Measurements from ENCODE around the gene ADIPOR2. TPM values are rescaled to one million over a fixed set of nuclear protein-coding genes. Genes with fewer than 3 reads are reported as not detected.

ADIPOR2 gene, protein sequence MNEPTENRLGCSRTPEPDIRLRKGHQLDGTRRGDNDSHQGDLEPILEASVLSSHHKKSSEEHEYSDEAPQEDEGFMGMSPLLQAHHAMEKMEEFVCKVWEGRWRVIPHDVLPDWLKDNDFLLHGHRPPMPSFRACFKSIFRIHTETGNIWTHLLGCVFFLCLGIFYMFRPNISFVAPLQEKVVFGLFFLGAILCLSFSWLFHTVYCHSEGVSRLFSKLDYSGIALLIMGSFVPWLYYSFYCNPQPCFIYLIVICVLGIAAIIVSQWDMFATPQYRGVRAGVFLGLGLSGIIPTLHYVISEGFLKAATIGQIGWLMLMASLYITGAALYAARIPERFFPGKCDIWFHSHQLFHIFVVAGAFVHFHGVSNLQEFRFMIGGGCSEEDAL
- total RNA-seq, result 26.3 TPM
- 1 to 10 TPM; 1.8 to 3.3 (median 2.5) TPM for polyA plus RNA-seq

DNA sequence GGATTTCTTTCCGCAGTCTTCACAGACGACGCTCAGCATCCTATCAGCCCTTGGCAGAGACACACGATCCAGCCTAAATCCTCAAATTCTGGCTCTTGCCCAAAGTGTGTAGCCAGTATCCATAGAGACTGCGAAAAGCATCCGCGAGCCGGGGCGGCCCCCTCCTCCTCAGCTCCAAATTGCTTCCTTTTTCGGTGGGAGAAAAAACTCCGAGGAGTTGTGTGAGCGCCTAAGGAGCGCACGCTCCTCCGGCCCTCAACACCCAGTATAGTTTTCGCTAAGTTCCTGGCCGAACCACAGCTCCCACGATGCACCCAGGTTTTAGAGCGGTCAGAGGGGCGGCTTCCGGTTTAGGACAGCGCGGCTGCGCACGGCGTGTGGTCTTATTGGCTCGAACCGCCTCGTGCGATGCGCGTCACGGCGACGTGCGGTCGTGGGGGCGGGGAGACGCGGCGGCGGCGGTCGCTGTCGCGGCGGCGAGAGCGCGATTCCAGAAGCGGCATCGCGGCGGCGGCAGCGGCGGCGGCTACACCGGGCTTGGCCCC, at the start of gene ADIPOR2:
Gene ADIPOR2, plus strand, starts transcription at position 493 of the 545 bp plus-strand sequence. CDS start 63,274 bp downstream, outside the sequence.
- H3K4me1 Mint-ChIP-seq, result peaks cover 20 to 50% (median 33%) of the 10 kb centered on the region in 4 donors
- peak within 1 kb of the TSS; percentile 90 to 98 (median 94) for H3K4me3 Mint-ChIP-seq
- H3K9me3 Mint-ChIP-seq, result no peaks in the 10 kb centered on the region
- H3K9me3 ChIP-seq (ENCODE audit: control insufficient read depth in 2 of 2, low read length in 2 of 2), result no peaks in the 10 kb centered on the region
- DNase-seq (peak; percentile 90 to 98 (median 95)), ATAC-seq (ENCODE audit: low read depth in 2 of 2) (peak; percentile 99)
- H3K27ac Mint-ChIP-seq, result peak within 1 kb of the TSS; percentile 99 to 100 (median 99)
- H3K27me3 Mint-ChIP-seq, result peaks cover 11% of the 10 kb centered on the region
- H3K27ac ChIP-seq (ENCODE audit: insufficient read depth, low read length, poor library complexity, severe bottlenecking), result peak within 1 kb of the TSS; percentile 94
- no peaks in the 10 kb centered on the region for H3K36me3 ChIP-seq (ENCODE audit: control insufficient read depth, insufficient read depth, low read length)
- peaks cover 29% of the 10 kb centered on the region for H3K4me1 ChIP-seq (ENCODE audit: control insufficient read depth, insufficient read depth, low read length, poor library complexity, severe bottlenecking)
- H3K36me3 Mint-ChIP-seq, result no peaks in the 10 kb centered on the region
- peak within 1 kb of the TSS; percentile 80 for H3K4me3 ChIP-seq (ENCODE audit: low read depth, low read length)
- H3K27me3 ChIP-seq (ENCODE audit: control insufficient read depth, insufficient read depth, low read length), result no peaks in the 10 kb centered on the region

DNA sequence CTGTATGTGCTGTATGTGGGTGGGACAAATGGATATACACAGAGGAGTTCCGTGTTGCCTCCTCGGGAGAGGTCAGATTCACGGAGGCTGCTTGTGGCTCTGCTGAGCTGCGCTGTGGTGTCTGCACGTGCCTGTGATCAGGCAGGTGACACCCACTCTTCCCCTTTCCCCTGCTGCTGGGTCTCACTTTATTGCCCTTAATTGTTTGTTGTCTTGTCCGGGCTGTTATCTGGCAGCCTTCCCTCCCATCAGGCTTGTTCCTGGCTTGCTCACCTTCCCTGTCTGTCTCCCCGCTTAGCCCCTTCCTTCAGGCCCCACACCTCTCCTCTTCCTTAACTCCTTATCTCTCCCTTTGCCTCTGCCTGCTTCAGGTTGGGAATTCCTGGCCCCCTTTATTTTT, 48.4 kb upstream of the ADIPOR2 start:
- Mint-ChIP-seq H3K4me1 (peaks cover 0 to 7% (median 2%) of the 10 kb centered on the region in 4 donors), H3K36me3 (no peaks in the 10 kb centered on the region), H3K9me3 (no peaks in the 10 kb centered on the region), H3K27ac (no peak overlapping the region), H3K4me3 (no peak overlapping the region), H3K27me3 (peaks cover 9% of the 10 kb centered on the region)
- Histone ChIP-seq H3K4me1 (ENCODE audit: control insufficient read depth, insufficient read depth, low read length, poor library complexity, severe bottlenecking) (no peaks in the 10 kb centered on the region), H3K9me3 (ENCODE audit: control insufficient read depth in 2 of 2, low read length in 2 of 2) (no peaks in the 10 kb centered on the region), H3K36me3 (ENCODE audit: control insufficient read depth, insufficient read depth, low read length) (no peaks in the 10 kb centered on the region), H3K4me3 (ENCODE audit: low read depth, low read length) (no peak overlapping the region), H3K27me3 (ENCODE audit: control insufficient read depth, insufficient read depth, low read length) (no peaks in the 10 kb centered on the region), H3K27ac (ENCODE audit: insufficient read depth, low read length, poor library complexity, severe bottlenecking) (no peak overlapping the region)
- ATAC-seq (ENCODE audit: low read depth in 2 of 2) (no peak), DNase-seq (no peak)

- no peaks in the 10 kb centered on the region for H3K4me1 ChIP-seq (ENCODE audit: control insufficient read depth, insufficient read depth, low read length, poor library complexity, severe bottlenecking)
- no peaks in the 10 kb centered on the region for H3K9me3 ChIP-seq (ENCODE audit: control insufficient read depth in 2 of 2, low read length in 2 of 2)
- no peaks in the 10 kb centered on the region for H3K36me3 ChIP-seq (ENCODE audit: control insufficient read depth, insufficient read depth, low read length)
- ATAC-seq (ENCODE audit: low read depth in 2 of 2) (no peak), DNase-seq (no peak)
- Mint-ChIP-seq H3K27me3 (peaks cover 9% of the 10 kb centered on the region), H3K36me3 (no peaks in the 10 kb centered on the region), H3K27ac (no peak overlapping the region), H3K9me3 (no peaks in the 10 kb centered on the region), H3K4me1 (peaks cover 0 to 7% (median 2%) of the 10 kb centered on the region in 4 donors), H3K4me3 (no peak overlapping the region)
- no peaks in the 10 kb centered on the region for H3K27me3 ChIP-seq (ENCODE audit: control insufficient read depth, insufficient read depth, low read length)
- H3K27ac ChIP-seq (ENCODE audit: insufficient read depth, low read length, poor library complexity, severe bottlenecking), result no peak overlapping the region
- no peak overlapping the region for H3K4me3 ChIP-seq (ENCODE audit: low read depth, low read length)
Measured at GRCh38 chr12:1643043-1643442, 47.8 kb upstream of the ADIPOR2 start.

DNA sequence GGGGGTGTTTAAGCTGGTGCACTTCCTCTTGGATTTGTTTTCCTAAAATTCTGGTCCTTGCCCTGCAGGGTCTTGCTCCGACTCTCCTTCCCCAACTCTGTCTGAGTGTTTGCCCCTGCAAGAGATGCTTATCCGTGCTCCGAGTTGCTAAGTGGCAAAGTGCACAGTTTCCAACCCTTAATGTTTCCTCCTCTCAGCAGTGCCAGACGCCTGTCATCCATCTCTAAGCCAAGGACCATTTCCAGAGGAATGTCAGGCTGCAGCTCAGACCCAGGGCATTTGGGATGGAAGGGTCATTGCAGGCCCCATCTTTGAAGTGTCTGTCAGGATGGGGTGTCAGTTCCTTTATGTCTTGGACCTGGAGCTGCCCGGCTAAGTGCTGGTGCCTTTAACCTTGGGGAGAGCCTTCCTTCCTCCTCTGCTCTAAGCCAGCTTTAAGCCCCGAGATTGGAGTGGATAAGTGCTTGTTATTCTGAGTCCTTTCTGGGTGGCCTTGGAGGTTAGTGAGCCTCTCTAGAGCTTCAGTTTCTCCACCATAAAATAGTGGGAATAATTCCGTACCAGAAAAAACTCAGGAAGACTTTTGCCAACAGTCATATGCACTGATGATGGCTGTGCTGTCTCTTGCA, 46.9 kb upstream of the ADIPOR2 start:
- Histone ChIP-seq H3K36me3 (ENCODE audit: control insufficient read depth, insufficient read depth, low read length) (no peaks in the 10 kb centered on the region), H3K27ac (ENCODE audit: insufficient read depth, low read length, poor library complexity, severe bottlenecking) (no peak overlapping the region), H3K4me1 (ENCODE audit: control insufficient read depth, insufficient read depth, low read length, poor library complexity, severe bottlenecking) (no peaks in the 10 kb centered on the region), H3K9me3 (ENCODE audit: control insufficient read depth in 2 of 2, low read length in 2 of 2) (no peaks in the 10 kb centered on the region), H3K27me3 (ENCODE audit: control insufficient read depth, insufficient read depth, low read length) (no peaks in the 10 kb centered on the region), H3K4me3 (ENCODE audit: low read depth, low read length) (no peak overlapping the region)
- peaks cover 14% of the 10 kb centered on the region for H3K27me3 Mint-ChIP-seq
- H3K9me3 Mint-ChIP-seq, result no peaks in the 10 kb centered on the region
- H3K27ac Mint-ChIP-seq, result no peak overlapping the region
- peaks cover 0 to 7% (median 2%) of the 10 kb centered on the region in 4 donors for H3K4me1 Mint-ChIP-seq
- no peak overlapping the region for H3K4me3 Mint-ChIP-seq
- ATAC-seq (ENCODE audit: low read depth in 2 of 2) (no peak), DNase-seq (no peak)
- H3K36me3 Mint-ChIP-seq, result no peaks in the 10 kb centered on the region

DNA sequence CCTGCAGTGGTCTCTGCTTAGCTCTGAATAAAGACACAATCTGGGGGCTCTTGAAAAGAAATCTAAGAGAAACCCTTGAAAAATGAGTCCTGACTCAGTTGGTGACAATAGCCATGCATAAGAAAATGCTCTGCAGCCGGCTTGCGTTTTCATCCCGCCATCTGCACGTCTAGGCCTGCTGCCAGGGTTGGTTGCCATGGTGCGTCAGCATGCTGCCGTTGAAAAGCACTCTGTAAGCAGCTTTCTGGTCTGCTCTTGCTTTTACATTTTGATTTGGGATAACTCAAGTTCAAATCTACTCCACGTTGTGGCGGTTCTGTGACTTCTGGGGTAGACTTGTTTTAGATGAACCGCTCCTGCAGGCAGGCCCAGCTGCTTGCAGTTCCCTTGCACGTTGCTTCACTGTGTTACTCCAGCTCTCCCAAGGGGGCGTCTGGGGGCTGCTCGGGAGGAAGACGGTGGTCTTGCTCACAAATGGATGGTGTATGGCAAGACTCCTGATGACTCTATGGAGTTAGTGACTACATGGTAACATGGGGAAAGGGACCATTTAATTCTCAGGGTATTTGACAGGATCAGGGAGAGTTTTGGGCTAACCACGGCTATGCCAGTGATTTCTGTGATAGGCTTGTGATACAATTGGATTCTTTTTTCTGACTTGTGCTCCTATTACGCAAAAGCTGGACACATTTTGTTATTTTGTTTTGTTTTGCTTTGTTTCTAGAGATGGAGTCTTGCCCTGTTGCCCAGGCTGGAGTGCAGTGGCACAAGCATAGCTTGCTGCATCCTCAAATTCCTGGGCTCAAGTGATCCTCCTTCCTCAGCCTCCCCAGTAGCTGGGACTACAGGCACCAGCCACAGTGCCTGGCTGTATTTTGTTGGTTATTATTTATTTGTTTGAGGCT, 46.1 kb upstream of the ADIPOR2 start:
- DNase-seq (no peak), ATAC-seq (ENCODE audit: low read depth in 2 of 2) (no peak)
- Histone ChIP-seq H3K4me1 (ENCODE audit: control insufficient read depth, insufficient read depth, low read length, poor library complexity, severe bottlenecking) (no peaks in the 10 kb centered on the region), H3K4me3 (ENCODE audit: low read depth, low read length) (no peak overlapping the region), H3K27me3 (ENCODE audit: control insufficient read depth, insufficient read depth, low read length) (no peaks in the 10 kb centered on the region), H3K9me3 (ENCODE audit: control insufficient read depth in 2 of 2, low read length in 2 of 2) (no peaks in the 10 kb centered on the region), H3K36me3 (ENCODE audit: control insufficient read depth, insufficient read depth, low read length) (no peaks in the 10 kb centered on the region), H3K27ac (ENCODE audit: insufficient read depth, low read length, poor library complexity, severe bottlenecking) (no peak overlapping the region)
- Mint-ChIP-seq H3K4me1 (peaks cover 0 to 7% (median 2%) of the 10 kb centered on the region in 4 donors), H3K36me3 (no peaks in the 10 kb centered on the region), H3K27ac (no peak overlapping the region), H3K4me3 (no peak overlapping the region), H3K27me3 (peaks cover 20% of the 10 kb centered on the region), H3K9me3 (no peaks in the 10 kb centered on the region)

- ATAC-seq (ENCODE audit: low read depth in 2 of 2), result no peak
- Mint-ChIP-seq H3K27ac (no peak overlapping the region), H3K4me3 (no peak overlapping the region), H3K4me1 (peaks cover 0 to 7% (median 2%) of the 10 kb centered on the region in 4 donors), H3K9me3 (no peaks in the 10 kb centered on the region), H3K27me3 (peaks cover 26% of the 10 kb centered on the region), H3K36me3 (no peaks in the 10 kb centered on the region)
- DNase-seq, result no peak
- no peaks in the 10 kb centered on the region for H3K9me3 ChIP-seq (ENCODE audit: control insufficient read depth in 2 of 2, low read length in 2 of 2)
- peaks cover 2% of the 10 kb centered on the region for H3K27me3 ChIP-seq (ENCODE audit: control insufficient read depth, insufficient read depth, low read length)
- no peaks in the 10 kb centered on the region for H3K36me3 ChIP-seq (ENCODE audit: control insufficient read depth, insufficient read depth, low read length)
- H3K4me3 ChIP-seq (ENCODE audit: low read depth, low read length), result no peak overlapping the region
- no peaks in the 10 kb centered on the region for H3K4me1 ChIP-seq (ENCODE audit: control insufficient read depth, insufficient read depth, low read length, poor library complexity, severe bottlenecking)
- no peak overlapping the region for H3K27ac ChIP-seq (ENCODE audit: insufficient read depth, low read length, poor library complexity, severe bottlenecking)
Measured at GRCh38 chr12:1645819-1646218, 45.1 kb upstream of the ADIPOR2 start.

- no peak overlapping the region for H3K27ac Mint-ChIP-seq
- Histone ChIP-seq H3K36me3 (ENCODE audit: control insufficient read depth, insufficient read depth, low read length) (no peaks in the 10 kb centered on the region), H3K4me1 (ENCODE audit: control insufficient read depth, insufficient read depth, low read length, poor library complexity, severe bottlenecking) (no peaks in the 10 kb centered on the region), H3K27ac (ENCODE audit: insufficient read depth, low read length, poor library complexity, severe bottlenecking) (no peak overlapping the region), H3K9me3 (ENCODE audit: control insufficient read depth in 2 of 2, low read length in 2 of 2) (no peaks in the 10 kb centered on the region), H3K27me3 (ENCODE audit: control insufficient read depth, insufficient read depth, low read length) (peaks cover 2% of the 10 kb centered on the region), H3K4me3 (ENCODE audit: low read depth, low read length) (no peak overlapping the region)
- H3K36me3 Mint-ChIP-seq, result no peaks in the 10 kb centered on the region
- H3K9me3 Mint-ChIP-seq, result no peaks in the 10 kb centered on the region
- DNase-seq (no peak), ATAC-seq (ENCODE audit: low read depth in 2 of 2) (no peak)
- H3K27me3 Mint-ChIP-seq, result peaks cover 26% of the 10 kb centered on the region
- H3K4me3 Mint-ChIP-seq, result no peak overlapping the region
- H3K4me1 Mint-ChIP-seq, result peaks cover 0 to 7% (median 2%) of the 10 kb centered on the region in 4 donors
Measured at GRCh38 chr12:1646569-1647284, 44.1 kb upstream of the ADIPOR2 start.

Measured in CD4-positive, CD25-positive, alpha-beta regulatory T cell (primary cell).